GM12878 (cell line): ENCODE measurements around the gene SCRN2. TPM values are rescaled to one million over a fixed set of nuclear protein-coding genes. Genes with fewer than 3 reads are reported as not detected.
A peak's percentile ranks its signal among the peaks of the same experiment; 100 is the strongest.

ENCODE experiments used
- CHD2 ChIP-seq: IDR thresholded peaks from 2 replicates; pipeline ENCODE4 v1.6.1; 2011; ENCODE audit warnings: low read depth, low read length, improper control_type of control experiment, borderline replicate concordance
- CREM ChIP-seq: IDR thresholded peaks from 2 replicates; pipeline ENCODE4 v1.6.1; 2014; ENCODE audit warnings: antibody characterized with exemption, low read depth
- E4F1 ChIP-seq: fragments of 450-650 bp; IDR thresholded peaks from 2 replicates; pipeline ENCODE4 v1.6.1; 2018; ENCODE audit warnings: borderline replicate concordance, mild to moderate bottlenecking; ENCODE audit not compliant: partially characterized antibody
- EED ChIP-seq: sonication (generic); IDR thresholded peaks from 2 replicates; pipeline ENCODE4 v1.6.1; 2016; ENCODE audit warnings: antibody characterized with exemption, low read depth
- EGR1 ChIP-seq, 2 experiments: IDR thresholded peaks; 1 replicate in 1 of 2; 2 replicates in 1 of 2; pipeline ENCODE4 v1.6.1; 2011 to 2012; ENCODE audit warnings: low read depth in 2 of 2, low read length in 2 of 2, borderline replicate concordance in 1 of 2, mild to moderate bottlenecking in 1 of 2, moderate library complexity in 1 of 2
- ETV6 ChIP-seq, 2 experiments: fragments of 450-650 bp in 1 of 2; IDR thresholded peaks in 1 of 2; conservative IDR thresholded peaks in 1 of 2; 2 replicates each; pipeline ENCODE4 v1.6.1; 2014; ENCODE audit warnings: antibody characterized with exemption in 1 of 2, borderline replicate concordance in 1 of 2, low read depth in 1 of 2, mild to moderate bottlenecking in 1 of 2, moderate library complexity in 1 of 2
- FOXK2 ChIP-seq: fragments of 450-650 bp; IDR thresholded peaks from 2 replicates; pipeline ENCODE4 v1.6.1; 2017; ENCODE audit warnings: mild to moderate bottlenecking, moderate library complexity
- IKZF1 ChIP-seq: fragments of 450-650 bp; conservative IDR thresholded peaks from 2 replicates; pipeline ENCODE4 v1.6.1; 2017; ENCODE audit warnings: antibody characterized with exemption, mild to moderate bottlenecking
- KLF5 ChIP-seq: fragments of 450-650 bp; IDR thresholded peaks from 2 replicates; pipeline ENCODE4 v1.6.1; 2014; ENCODE audit warnings: mild to moderate bottlenecking; ENCODE audit not compliant: partially characterized antibody
- MAX ChIP-seq: IDR thresholded peaks from 2 replicates; pipeline ENCODE4 v1.6.1; 2012; ENCODE audit warnings: low read depth, low read length, improper control_type of control experiment
- NFIC ChIP-seq: IDR thresholded peaks from 2 replicates; pipeline ENCODE4 v1.6.1; 2012; ENCODE audit warnings: low read depth, mild to moderate bottlenecking, inconsistent platforms, low read length, moderate library complexity
- PAX5 ChIP-seq: IDR thresholded peaks from 2 replicates; pipeline ENCODE4 v1.6.1; 2011; ENCODE audit warnings: low read depth, low read length, borderline replicate concordance
- POLR2A ChIP-seq: IDR thresholded peaks from 2 replicates; pipeline ENCODE4 v1.6.1; 2011; ENCODE audit warnings: low read depth, mild to moderate bottlenecking, low read length
- POU2F2 ChIP-seq: IDR thresholded peaks from 3 replicates; pipeline ENCODE4 v1.6.1; 2011; ENCODE audit warnings: low read depth, mild to moderate bottlenecking, low read length, borderline replicate concordance
- RAD21 ChIP-seq: IDR thresholded peaks from 2 replicates; pipeline ENCODE4 v1.6.1; 2011; ENCODE audit warnings: mild to moderate bottlenecking, low read depth, low read length, moderate library complexity; ENCODE audit not compliant: insufficient read depth
- RAD51 ChIP-seq: fragments of 450-650 bp; IDR thresholded peaks from 2 replicates; pipeline ENCODE4 v1.6.1; 2016; ENCODE audit warnings: moderate library complexity, mild to moderate bottlenecking, inconsistent platforms
- RBBP5 ChIP-seq: fragments of 200-600 bp; sonication (generic); conservative IDR thresholded peaks from 2 replicates; pipeline ENCODE4 v1.6.1; 2016
- TAF1 ChIP-seq: IDR thresholded peaks from 2 replicates; pipeline ENCODE4 v1.6.1; 2011; ENCODE audit warnings: mild to moderate bottlenecking, low read depth, low read length, borderline replicate concordance
- TBL1XR1 ChIP-seq: IDR thresholded peaks from 2 replicates; pipeline ENCODE4 v1.6.1; 2012; ENCODE audit warnings: low read depth, low read length, improper control_type of control experiment
- USF1 ChIP-seq: IDR thresholded peaks from 2 replicates; pipeline ENCODE4 v1.6.1; 2011; ENCODE audit warnings: borderline replicate concordance, low read depth, mild to moderate bottlenecking, moderate library complexity, mixed read lengths, low read length; ENCODE audit not compliant: insufficient read depth; ENCODE audit errors: extremely low read length
- ZNF217 ChIP-seq: fragments of 450-650 bp; IDR thresholded peaks from 2 replicates; pipeline ENCODE4 v1.6.1; 2017; ENCODE audit warnings: antibody characterized with exemption, mild to moderate bottlenecking
- ZNF687 ChIP-seq: fragments of 450-650 bp; IDR thresholded peaks from 2 replicates; pipeline ENCODE4 v1.6.1; 2017; ENCODE audit warnings: mild to moderate bottlenecking, moderate library complexity
- polyA plus RNA-seq, 11 experiments: library from polyadenylated mRNA; depleted of rRNA in 4 of 11; unstranded in 6 of 11; stranded (reverse) in 5 of 11; fragments of >200 nt; fragmentation: Nextera tagmentation in 4 of 11; fragmentation: Illumina TruSeq in 1 of 11; extraction: Ambion mirVana in 4 of 11; extraction: Trizol in 1 of 11; gene quantifications; 1 replicate in 1 of 11; 2 replicates in 10 of 11; pipeline versions ENCODE4 v1.2.1 to v1.2.3, GENCODE V29; 2011 to 2016; ENCODE audit warnings: inconsistent platforms in 2 of 11, missing spikeins in 2 of 11, low read depth in 1 of 11
- total RNA-seq, 4 experiments: library from RNA; depleted of rRNA in 3 of 4; stranded (reverse); fragments of >200 nt in 3 of 4; fragmentation: Illumina TruSeq in 1 of 4; extraction: Trizol in 1 of 4; gene quantifications; 2 replicates each; pipeline versions ENCODE4 v1.2.1 to v1.2.3, GENCODE V29; 2013 to 2021

SCRN2 gene
- total and polyA plus RNA-seq, 10 of the 15 experiments (the other 5 are each of a cell fraction or from before 2014, with no cell fraction given) = 0.34 to 33.3 (median 20.1) TPM

- TF ChIP-seq TAF1 (peak; percentile 91), IKZF1 (peak; percentile 85; the same call in 1 of the 2 replicates), PAX5 (peak; percentile 44; the same call in 1 of the 2 replicates), E4F1 (peak; percentile 64), POLR2A (peak; percentile 99), TBL1XR1 (no peak), POU2F2 (peak; percentile 80; the same call in 2 of the 3 replicates), RBBP5 (no peak), EGR1 (IDR thresholded peaks at IDR 0.05; ENCODE audit: borderline replicate concordance in 1 of 2, low read depth in 2 of 2, low read length in 2 of 2) (peak; percentile 47 to 93), MAX (peak; percentile 60), ZNF687 (0 out of 2 replicates have a peak, but pooled peaks have one; percentile 11), FOXK2 (no peak), RAD21 (peak; percentile 11; the same call in 1 of the 2 replicates), USF1 (no peak), EED (no peak), NFIC (no peak), ZNF217 (no peak), RAD51 (no peak), CREM (peak; percentile 43; the same call in 1 of the 2 replicates), CHD2 (peak; percentile 67; the same call in 1 of the 2 replicates), ETV6 (conservative IDR thresholded peaks at IDR 0.05 in 1 of 2, IDR thresholded peaks at IDR 0.05 in 1 of 2; ENCODE audit: borderline replicate concordance in 1 of 2, low read depth in 1 of 2) (peak in 1 of 2 experiments; percentile 58; a peak in 2 of 4 replicates), KLF5 (no peak)
Observed at GRCh38 chr17:47831003-47831933, 9.8 kb downstream of the SCRN2 start, which contains the start of the genes LRRC46 and MRPL10 (continued).
